ENCODE data around the gene FMNL2. TPM values are rescaled to one million over a fixed set of nuclear protein-coding genes. Genes with fewer than 3 reads are reported as not detected.

Gene FMNL2
- total RNA-seq, 4 donors from 2014 or later, result 23.5 to 28.0 (median 23.8) TPM

DNA sequence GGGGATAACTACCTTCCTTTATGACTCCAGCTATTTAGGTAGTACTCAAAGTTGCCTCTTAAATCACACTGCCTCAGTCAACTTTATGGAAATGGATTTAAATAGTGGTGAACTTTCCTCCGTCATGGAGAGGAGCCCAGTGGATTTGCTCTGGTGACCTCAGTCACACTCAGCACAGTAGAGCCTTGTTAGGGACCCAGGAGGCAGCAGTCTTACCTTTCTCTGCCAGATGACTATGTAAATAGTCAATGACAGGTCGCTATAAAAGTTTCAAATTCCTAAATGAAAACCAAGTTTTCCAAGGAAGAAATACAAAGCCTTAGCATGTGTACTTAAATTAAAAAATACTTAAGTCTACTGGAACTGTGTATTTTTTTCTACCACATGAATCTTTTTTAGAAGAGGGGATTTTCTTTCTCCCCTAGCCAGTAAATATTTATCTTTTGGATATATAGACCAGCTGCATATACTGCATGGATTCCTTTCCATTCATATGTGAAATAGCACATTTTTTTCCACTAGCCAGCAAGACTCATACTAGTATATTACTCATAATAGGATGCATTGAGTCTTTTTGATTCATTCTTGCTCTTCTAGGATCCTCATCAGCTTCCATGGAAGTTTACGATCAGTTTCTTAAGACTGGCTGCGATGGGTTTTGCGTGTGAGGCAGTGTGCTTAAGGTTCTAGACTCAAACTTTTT, 147.1 kb downstream of the FMNL2 start:
- H3K4me3 ChIP-seq, result no peak overlapping the region
- intact Hi-C loops (cut with DNase I), result no loop called here

DNA sequence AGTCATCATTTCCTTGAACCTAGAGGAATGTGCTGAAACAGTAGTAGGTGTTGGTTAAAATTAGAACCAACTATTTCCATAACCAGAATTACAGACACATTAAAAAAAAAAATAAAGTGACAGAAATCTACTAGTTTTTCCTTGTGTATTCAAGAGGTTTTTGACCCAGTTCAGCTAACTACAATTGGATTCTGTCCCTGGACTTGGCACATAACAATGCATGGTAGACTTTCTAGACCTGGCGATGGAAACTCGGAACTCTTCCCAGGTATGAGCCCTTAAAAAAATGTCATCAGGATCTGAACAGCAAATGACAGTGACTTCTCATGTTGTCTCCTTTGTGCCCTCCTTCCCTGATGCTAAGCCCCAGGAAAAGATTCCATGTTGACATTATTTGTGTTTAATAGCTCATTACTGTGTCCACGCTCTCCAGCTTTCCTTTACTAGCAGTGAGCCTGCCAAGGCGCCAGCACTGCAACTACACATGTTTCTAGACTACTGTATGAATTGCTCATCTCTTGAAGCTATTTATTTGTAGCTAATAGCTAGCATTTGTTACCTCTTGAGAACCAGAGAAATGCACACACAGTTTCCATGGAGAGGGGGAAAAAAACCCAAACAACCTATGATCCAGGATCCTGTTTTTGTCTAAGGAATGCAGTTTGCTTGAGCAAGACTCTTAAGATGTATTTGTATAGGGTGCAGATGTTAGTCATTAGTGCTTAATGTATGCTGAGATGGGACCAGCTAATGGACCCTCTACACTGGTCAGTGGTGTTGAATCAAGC, 148.5 kb downstream of the FMNL2 start:
- TF ChIP-seq POLR2AphosphoS5 (IDR thresholded peaks at IDR 0.05) (no peak), EP300 (IDR thresholded peaks at IDR 0.05) (no peak)
- Histone ChIP-seq H3K4me1 (peaks cover 0 to 14% (median 4%) of the 10 kb centered on the region in 4 donors), H3K9me3 (no peaks in the 10 kb centered on the region), H3K27ac (replicated peaks in 1 of 4) (no peak overlapping the region), H3K27me3 (no peaks in the 10 kb centered on the region), H3K4me3 (no peak overlapping the region), H3K36me3 (no peaks in the 10 kb centered on the region)
- intact Hi-C loops (cut with DNase I), result no loop called here
- 65% methylated on average over 4 of the region's 4 CpGs for WGBS
- DNase-seq (ENCODE audit: extremely low spot score), result no peak

More for the DNA sequence above, 147.1 kb downstream of the FMNL2 start:
- Histone ChIP-seq H3K4me1 (peaks cover 0 to 14% (median 4%) of the 10 kb centered on the region in 4 donors), H3K27me3 (no peaks in the 10 kb centered on the region), H3K27ac (replicated peaks in 1 of 4) (no peak overlapping the region), H3K9me3 (no peaks in the 10 kb centered on the region), H3K36me3 (no peaks in the 10 kb centered on the region)
- DNase-seq (ENCODE audit: extremely low spot score), result no peak
- 88% methylated on average over 5 of the region's 5 CpGs for WGBS
- TF ChIP-seq POLR2A (IDR thresholded peaks at IDR 0.05; ENCODE audit: low read depth) (no peak), POLR2AphosphoS5 (IDR thresholded peaks at IDR 0.05) (no peak), EP300 (IDR thresholded peaks at IDR 0.05) (no peak)
- TF ChIP-seq, protein P1, sequence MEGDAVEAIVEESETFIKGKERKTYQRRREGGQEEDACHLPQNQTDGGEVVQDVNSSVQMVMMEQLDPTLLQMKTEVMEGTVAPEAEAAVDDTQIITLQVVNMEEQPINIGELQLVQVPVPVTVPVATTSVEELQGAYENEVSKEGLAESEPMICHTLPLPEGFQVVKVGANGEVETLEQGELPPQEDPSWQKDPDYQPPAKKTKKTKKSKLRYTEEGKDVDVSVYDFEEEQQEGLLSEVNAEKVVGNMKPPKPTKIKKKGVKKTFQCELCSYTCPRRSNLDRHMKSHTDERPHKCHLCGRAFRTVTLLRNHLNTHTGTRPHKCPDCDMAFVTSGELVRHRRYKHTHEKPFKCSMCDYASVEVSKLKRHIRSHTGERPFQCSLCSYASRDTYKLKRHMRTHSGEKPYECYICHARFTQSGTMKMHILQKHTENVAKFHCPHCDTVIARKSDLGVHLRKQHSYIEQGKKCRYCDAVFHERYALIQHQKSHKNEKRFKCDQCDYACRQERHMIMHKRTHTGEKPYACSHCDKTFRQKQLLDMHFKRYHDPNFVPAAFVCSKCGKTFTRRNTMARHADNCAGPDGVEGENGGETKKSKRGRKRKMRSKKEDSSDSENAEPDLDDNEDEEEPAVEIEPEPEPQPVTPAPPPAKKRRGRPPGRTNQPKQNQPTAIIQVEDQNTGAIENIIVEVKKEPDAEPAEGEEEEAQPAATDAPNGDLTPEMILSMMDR (IDR thresholded peaks at IDR 0.05), result no peak

DNA sequence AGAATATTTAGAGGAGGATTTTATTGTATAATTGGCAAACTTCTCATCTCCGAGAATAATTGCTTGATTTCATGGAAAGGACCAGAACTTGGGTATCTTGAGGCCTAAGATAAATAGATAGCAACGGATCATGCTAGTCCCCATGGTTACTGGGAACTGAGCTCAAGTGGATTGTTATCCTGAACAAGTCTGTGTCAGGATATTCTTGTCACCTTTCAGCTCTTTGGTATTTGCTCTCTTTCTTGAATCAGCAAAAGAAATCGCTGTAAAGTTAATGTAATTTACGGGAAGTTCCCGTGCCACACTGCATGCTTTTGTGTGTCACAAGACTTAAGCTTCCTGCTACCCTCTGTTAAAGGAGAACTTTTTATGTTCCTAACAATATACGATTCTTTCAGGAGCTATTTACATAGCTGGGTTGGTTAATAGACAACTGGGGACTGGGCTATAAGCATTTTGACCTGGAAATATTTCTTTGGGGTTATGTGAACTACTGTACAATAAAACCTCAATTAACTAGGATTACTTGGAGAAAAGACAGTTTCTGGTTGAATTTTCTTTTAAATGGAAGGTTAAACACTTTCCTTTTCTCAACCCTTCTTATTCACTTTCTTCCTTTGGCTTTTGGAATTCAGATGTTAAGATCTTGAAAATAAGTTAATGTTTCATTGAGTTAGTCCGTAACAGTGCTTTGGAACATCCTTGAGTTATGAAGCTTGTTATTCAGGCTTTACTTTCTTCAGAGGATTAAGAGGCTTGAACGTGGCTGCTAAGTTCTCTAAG, 151.2 kb downstream of the FMNL2 start:
- H3K27me3 ChIP-seq, result no peaks in the 10 kb centered on the region
- no peak overlapping the region for H3K4me3 ChIP-seq
- no peaks in the 10 kb centered on the region for H3K36me3 ChIP-seq
- peak in 1 of 2 donors; percentile 8 for TF ChIP-seq POLR2AphosphoS5 (IDR thresholded peaks at IDR 0.05)
- no peak for TF ChIP-seq EP300 (IDR thresholded peaks at IDR 0.05)
- H3K4me1 ChIP-seq, result peaks cover 4 to 28% (median 19%) of the 10 kb centered on the region in 4 donors
- H3K27ac ChIP-seq (replicated peaks in 1 of 4), result peak overlapping the region in 2 of 4 donors; percentile 1 to 24
- H3K9me3 ChIP-seq, result no peaks in the 10 kb centered on the region
- 70% methylated on average over 8 of the region's 8 CpGs for WGBS
- intact Hi-C loops (cut with DNase I), result no loop called here
- no peak for DNase-seq (ENCODE audit: extremely low spot score)

DNA sequence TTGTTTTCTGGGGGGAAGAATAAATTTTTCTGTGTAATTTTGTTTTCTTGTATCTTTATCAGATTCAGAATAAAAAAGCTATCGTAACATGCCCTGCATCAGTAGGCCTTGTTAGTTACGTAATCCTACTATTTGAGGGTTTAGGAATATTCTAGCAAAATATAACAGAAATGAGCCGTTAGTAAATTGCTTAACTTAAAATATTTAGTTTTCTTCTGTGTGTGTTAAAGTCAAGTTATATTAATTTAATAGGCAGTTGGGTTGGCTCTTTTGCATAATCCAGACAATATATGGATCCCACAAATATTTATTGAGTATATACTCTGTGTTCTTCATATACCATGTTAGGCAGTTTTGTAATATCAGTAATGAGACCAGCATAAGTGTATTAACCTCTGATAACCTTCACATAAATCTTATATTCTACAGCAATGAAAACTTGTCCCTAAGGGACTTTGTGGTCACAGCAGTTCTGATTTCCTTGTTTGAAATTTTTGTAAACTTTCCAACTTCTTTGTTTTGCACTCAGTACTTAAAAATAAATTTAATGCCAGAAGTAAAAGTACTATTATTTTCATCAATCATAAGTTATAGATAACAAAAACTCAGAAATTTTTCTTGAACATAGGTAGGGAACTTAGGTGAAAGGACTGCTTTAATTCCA, 151.9 kb downstream of the FMNL2 start:
- H3K27me3 ChIP-seq, result no peaks in the 10 kb centered on the region
- H3K9me3 ChIP-seq, result no peaks in the 10 kb centered on the region
- H3K36me3 ChIP-seq, result no peaks in the 10 kb centered on the region
- 89% methylated on average over 3 of the region's 3 CpGs for WGBS
- intact Hi-C loops (cut with DNase I), result no loop called here
- TF ChIP-seq POLR2A (IDR thresholded peaks at IDR 0.05; ENCODE audit: low read depth) (no peak), EP300 (IDR thresholded peaks at IDR 0.05) (no peak), POLR2AphosphoS5 (IDR thresholded peaks at IDR 0.05) (no peak)
- TF ChIP-seq, protein P1 (IDR thresholded peaks at IDR 0.05), result no peak
- peak overlapping the region in 2 of 4 donors; percentile 1 to 24 for H3K27ac ChIP-seq (replicated peaks in 1 of 4)
- no peak overlapping the region for H3K4me3 ChIP-seq
- peaks cover 4 to 35% (median 26%) of the 10 kb centered on the region in 4 donors for H3K4me1 ChIP-seq
- no peak for DNase-seq (ENCODE audit: extremely low spot score)

DNA sequence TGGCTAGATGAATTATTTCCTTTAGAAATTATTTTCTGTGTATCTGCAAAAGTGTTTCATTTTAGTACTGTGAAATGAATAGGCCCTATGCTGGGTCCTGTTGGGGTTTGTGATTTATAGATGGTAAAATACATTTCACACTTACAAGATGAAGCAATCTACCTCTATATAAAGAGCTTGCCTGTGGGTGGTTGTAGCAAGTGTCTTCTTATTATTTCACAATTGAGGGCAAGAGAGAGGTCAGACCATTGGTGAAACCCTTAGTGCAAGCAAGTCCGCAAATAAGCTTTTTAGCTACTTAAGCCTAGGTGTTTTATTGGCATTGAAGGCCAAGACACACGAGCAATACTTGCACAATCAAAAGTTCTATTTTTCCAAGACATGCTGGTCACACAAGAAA, 153.1 kb downstream of the FMNL2 start:
- H3K36me3 ChIP-seq, result no peaks in the 10 kb centered on the region
- intact Hi-C loops (cut with DNase I), result no loop called here
- TF ChIP-seq EP300 (IDR thresholded peaks at IDR 0.05), result no peak
- TF ChIP-seq, protein P1 (IDR thresholded peaks at IDR 0.05), result no peak
- no peak for TF ChIP-seq POLR2A (IDR thresholded peaks at IDR 0.05; ENCODE audit: low read depth)
- TF ChIP-seq POLR2AphosphoS5 (IDR thresholded peaks at IDR 0.05), result no peak
- WGBS, result 94% methylated on average over 2 of the region's 2 CpGs
- no peak for DNase-seq (ENCODE audit: extremely low spot score)
- H3K27me3 ChIP-seq, result no peaks in the 10 kb centered on the region
- H3K9me3 ChIP-seq, result no peaks in the 10 kb centered on the region
- H3K27ac ChIP-seq (replicated peaks in 1 of 4), result no peak overlapping the region
- no peak overlapping the region for H3K4me3 ChIP-seq
- peaks cover 4 to 37% (median 26%) of the 10 kb centered on the region in 4 donors for H3K4me1 ChIP-seq

Measured in esophagus muscularis mucosa (tissue), 4 donors.